Neural crest cell (in vitro differentiated cells): ENCODE results near the gene TRAF6. TPM values are rescaled to one million over a fixed set of nuclear protein-coding genes. Genes with fewer than 3 reads are reported as not detected.

Source experiments
- DNase-seq: peaks from one replicate; pipeline ENCODE4 v3.0.0; 2021; ENCODE audit warnings: low read depth, mixed read lengths, low spot score
- H3K27ac Mint-ChIP-seq: one replicate; pipeline ENCODE4 v1.8.0; 2021; ENCODE audit warnings: mild to moderate bottlenecking, mixed read lengths; ENCODE audit not compliant: unreplicated experiment
- H3K27me3 Mint-ChIP-seq: 2 replicates; pipeline ENCODE4 v1.8.0; 2021; ENCODE audit warnings: low read depth, mild to moderate bottlenecking, mixed read lengths
- H3K36me3 Mint-ChIP-seq: 2 replicates; pipeline ENCODE4 v1.8.0; 2021; ENCODE audit warnings: low read depth, mild to moderate bottlenecking, mixed read lengths
- H3K4me1 Mint-ChIP-seq: 2 replicates; pipeline ENCODE4 v1.8.0; 2021; ENCODE audit warnings: mixed read lengths
- H3K4me3 Mint-ChIP-seq: one replicate; pipeline ENCODE4 v1.8.0; 2021; ENCODE audit warnings: mild to moderate bottlenecking, mixed read lengths
- H3K9me3 Mint-ChIP-seq: 2 replicates; pipeline ENCODE4 v1.8.0; 2021; ENCODE audit warnings: mixed read lengths
- CTCF ChIP-seq: fragments of 200-600 bp; sonication (generic); conservative IDR thresholded peaks from 2 replicates; pipeline ENCODE4 v1.5.0; 2021; ENCODE audit warnings: antibody characterized with exemption, mild to moderate bottlenecking
- total RNA-seq: library from RNA; stranded (reverse); gene quantifications from 2 replicates; pipeline ENCODE4 v1.2.1, GENCODE V29; 2021

TRAF6 gene
- total RNA-seq, 1 donor from 2014 or later = 12.9 TPM

- no peaks in the 10 kb centered on the region for H3K36me3 Mint-ChIP-seq
- H3K4me1 Mint-ChIP-seq = peaks cover 5% of the 10 kb centered on the region
- DNase-seq = no peak
- no peak overlapping the region for H3K4me3 Mint-ChIP-seq
- H3K27me3 Mint-ChIP-seq = no peaks in the 10 kb centered on the region
- TF ChIP-seq CTCF = peak; percentile 30
- H3K27ac Mint-ChIP-seq = no peak overlapping the region
- H3K9me3 Mint-ChIP-seq = no peaks in the 10 kb centered on the region
Measured at GRCh38 chr11:36540998-36541397, 30.9 kb upstream of the TRAF6 start.

- no peak for DNase-seq
- Mint-ChIP-seq H3K9me3 (no peaks in the 10 kb centered on the region), H3K27me3 (peaks cover 1% of the 10 kb centered on the region), H3K4me1 (no peaks in the 10 kb centered on the region), H3K27ac (no peak overlapping the region), H3K36me3 (no peaks in the 10 kb centered on the region), H3K4me3 (no peak overlapping the region)
- TF ChIP-seq CTCF = no peak
Measured at GRCh38 chr11:36534276-36534840, 24.3 kb upstream of the TRAF6 start.

- H3K27ac Mint-ChIP-seq = no peak overlapping the region
- peaks cover 5% of the 10 kb centered on the region for H3K9me3 Mint-ChIP-seq
- no peak overlapping the region for H3K4me3 Mint-ChIP-seq
- H3K36me3 Mint-ChIP-seq = peaks cover 1% of the 10 kb centered on the region
- H3K4me1 Mint-ChIP-seq = no peaks in the 10 kb centered on the region
- TF ChIP-seq CTCF = no peak
- peaks cover 3% of the 10 kb centered on the region for H3K27me3 Mint-ChIP-seq
- no peak for DNase-seq
Measured at GRCh38 chr11:36532941-36533601, 23.0 kb upstream of the TRAF6 start.

GRCh38 chr11:36530840-36531239 is 20.8 kb upstream of the TRAF6 start:
- Mint-ChIP-seq H3K27ac (no peak overlapping the region), H3K27me3 (peaks cover 3% of the 10 kb centered on the region)
- no peak for DNase-seq

GRCh38 chr11:36513965-36514364 is 3.9 kb upstream of the TRAF6 start:
- no peak overlapping the region for H3K4me3 Mint-ChIP-seq
- no peak for DNase-seq
- peaks cover 27% of the 10 kb centered on the region for H3K27me3 Mint-ChIP-seq
- no peak for TF ChIP-seq CTCF
- peaks cover 9% of the 10 kb centered on the region for H3K4me1 Mint-ChIP-seq
- no peaks in the 10 kb centered on the region for H3K36me3 Mint-ChIP-seq
- peaks cover 2% of the 10 kb centered on the region for H3K9me3 Mint-ChIP-seq
- H3K27ac Mint-ChIP-seq = no peak overlapping the region

More at GRCh38 chr11:36530840-36531239, 20.8 kb upstream of the TRAF6 start:
- Mint-ChIP-seq H3K36me3 (peaks cover 5% of the 10 kb centered on the region), H3K9me3 (peaks cover 7% of the 10 kb centered on the region), H3K4me1 (no peaks in the 10 kb centered on the region), H3K4me3 (no peak overlapping the region)
- no peak for TF ChIP-seq CTCF
